GM10266 (cell line): ENCODE data around the gene TASP1.
"Not testable (repeated sequence)": the region's sequence is repeated elsewhere in the genome, so short reads cannot be mapped to it uniquely, and the experiment has no call there.

Source experiments
- DNase-seq: peaks from one replicate; pipeline ENCODE4 v3.0.0; 2012; ENCODE audit errors: extremely low spot score
- CTCF ChIP-seq: IDR thresholded peaks from 2 replicates; pipeline ENCODE4 v1.5.1; 2012; ENCODE audit warnings: mild to moderate bottlenecking, low read depth; ENCODE audit not compliant: control insufficient read depth, insufficient read depth; ENCODE audit errors: missing control alignments

Gene TASP1

DNA sequence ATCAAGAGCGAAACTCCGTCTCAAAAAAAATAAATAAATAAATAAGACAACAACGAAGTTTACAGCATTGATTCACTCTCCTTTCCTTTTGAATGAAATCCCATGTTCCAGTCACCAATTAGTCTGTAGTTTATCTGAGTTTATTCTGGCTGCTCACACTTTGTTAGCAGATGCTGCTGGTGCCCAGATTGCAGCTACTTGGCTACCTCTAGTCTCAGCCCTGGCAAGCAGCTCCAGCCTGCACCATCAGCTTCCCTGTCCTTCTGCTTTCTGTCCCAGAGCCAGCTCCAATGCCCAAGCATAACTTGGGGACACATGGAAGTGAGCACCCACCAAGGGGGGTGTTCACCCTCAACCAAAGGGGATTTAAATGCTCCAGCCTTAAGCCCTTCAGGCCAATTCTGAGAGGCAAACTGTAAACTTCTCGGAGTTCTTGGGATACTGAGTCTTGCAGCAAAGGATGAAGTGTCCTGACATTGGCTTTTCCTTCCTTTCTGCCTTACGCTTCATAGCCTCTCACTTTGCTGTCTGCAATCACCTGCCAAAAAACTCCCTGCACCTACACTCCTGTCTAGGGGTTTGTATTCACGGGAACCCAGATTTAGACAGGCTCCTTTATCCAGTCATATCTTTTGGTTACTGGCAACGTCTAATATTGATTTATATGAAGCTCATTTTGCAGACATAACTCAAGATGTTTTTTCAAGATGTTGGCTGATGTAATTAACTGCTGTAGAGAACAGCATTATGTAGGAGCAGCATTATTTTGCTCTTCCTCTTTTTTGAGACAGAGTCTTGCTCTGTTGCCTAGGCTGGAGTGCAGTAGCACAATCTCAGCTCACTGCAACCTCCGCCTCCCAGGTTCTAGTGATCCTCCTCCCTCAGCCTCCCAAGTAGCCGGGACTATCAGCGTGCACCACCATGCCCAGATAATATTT is 9.8 kb upstream of the TASP1 start:
- DNase-seq = no peak

GRCh38 chr20:13644010-13644409 is 5.3 kb upstream of the TASP1 start:
- no peak for TF ChIP-seq CTCF
- no peak for DNase-seq

More for the DNA sequence above, 9.8 kb upstream of the TASP1 start:
- TF ChIP-seq CTCF = no peak

GRCh38 chr20:13639150-13639497 is 392 bp upstream of the TASP1 start:
- no peak for TF ChIP-seq CTCF
- no peak for DNase-seq

DNA sequence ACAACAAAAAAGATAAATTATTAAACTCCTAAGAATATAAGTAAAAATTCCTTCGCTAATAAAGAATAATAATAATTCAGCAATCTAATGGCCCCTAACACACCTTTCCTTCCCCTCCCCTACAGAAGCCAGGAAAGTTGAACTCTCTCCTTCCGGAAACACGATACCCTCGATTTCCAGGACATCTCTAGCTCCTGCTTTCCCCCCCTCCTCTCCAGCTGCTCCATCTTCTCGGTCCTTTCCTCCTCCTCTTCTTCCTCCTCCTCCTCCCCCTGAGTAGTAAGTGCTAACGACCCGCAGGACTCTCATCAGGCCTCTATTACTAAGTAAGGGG is 603 bp downstream of the TASP1 start:
- DNase-seq = no peak
- no peak for TF ChIP-seq CTCF

DNA sequence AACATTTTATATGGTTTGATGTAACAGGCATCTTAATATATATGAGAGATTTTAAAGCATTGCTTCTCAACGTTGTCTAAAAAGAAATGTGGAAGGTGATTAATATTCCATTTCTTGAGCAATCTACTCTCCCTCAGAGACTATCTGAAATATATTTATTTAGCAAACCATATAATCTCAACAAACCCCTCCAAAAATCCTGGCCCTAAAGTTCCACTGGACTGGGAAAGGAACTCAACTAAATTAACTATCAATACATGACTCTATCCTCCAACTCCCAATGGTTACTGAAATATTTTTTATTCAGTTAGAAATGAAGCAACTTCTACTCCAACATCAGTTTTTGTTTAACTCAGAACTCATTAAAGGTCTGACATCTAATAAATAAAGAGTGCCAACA is 6.3 kb downstream of the TASP1 start:
- no peak for DNase-seq
- TF ChIP-seq CTCF = no peak

GRCh38 chr20:13627525-13627924 is 11.2 kb downstream of the TASP1 start:
- not testable (repeated sequence) for DNase-seq

GRCh38 chr20:13626724-13627123 is 12.0 kb downstream of the TASP1 start:
- DNase-seq = no peak
- no peak for TF ChIP-seq CTCF
